Aorta (tissue), 4 donors: Measurements from ENCODE around the gene PEAK1. TPM values are rescaled to one million over a fixed set of nuclear protein-coding genes. Genes with fewer than 3 reads are reported as not detected.

Experiments
- polyA plus RNA-seq, 2 donors: library from polyadenylated mRNA; stranded (reverse); fragments of 200-250 nt; gene quantifications; one replicate each; pipeline ENCODE4 v1.2.3, GENCODE V29; 2013
- total RNA-seq, 2 donors: library from RNA; stranded (reverse); fragmentation: NEBNext Ultra II Directional; extraction: Animal tissue kit (Norgen Biotek cat#: 25700); gene quantifications; one replicate each; pipeline ENCODE4 v1.2.1, GENCODE V29; 2021
- donor health status: healthy with polysubstance abuse.
- donor health status: Bipolar disorder and iron deficiency.
- donor health status: DM: no; HTN: no; CAD: no.
- donor health status: DM: yes; HTN: yes; CAD: no.

PEAK1 gene
- total and polyA plus RNA-seq, 4 donors: 8.0 to 105 (median 53.4) TPM

Other genes with a start within 250 kb of the PEAK1 start
- 10 to 100 TPM; 29.7 to 44.2 TPM for gene HMG20A, start 784 bp upstream of the PEAK1 start, total RNA-seq
- gene HMG20A, start 784 bp upstream of the PEAK1 start, polyA plus RNA-seq: 10 to 100 TPM; 11.6 to 15.0 TPM
- gene LINGO1, start 212.8 kb upstream of the PEAK1 start, total RNA-seq: 1 to 10 TPM; 1.9 to 2.1 TPM
- gene LINGO1, start 212.8 kb upstream of the PEAK1 start, polyA plus RNA-seq: 1 to 10 TPM in 1 of 2 donors, under 1 TPM in 1; 0.38 to 1.0 TPM